Stimulated activated CD4-positive, alpha-beta T cell treated with anti-CD3 and anti-CD28 coated beads, Interleukin-15, amount 100 ng/mL, for 48 hours (primary cell): ENCODE results near the gene PARK7.

Source experiments
- DNase-seq, 2 donors: peaks; one replicate each; pipeline ENCODE4 v3.0.0-alpha.2; 2020; ENCODE audit warnings: low read depth in 2 of 2

PARK7 gene

GRCh38 chr1:8023995-8024313, 62.4 kb downstream of the PARK7 start:
- DNase-seq: no peak

GRCh38 chr1:8024329-8024728, 62.8 kb downstream of the PARK7 start:
- no peak for DNase-seq

GRCh38 chr1:8025061-8025670, 63.7 kb downstream of the PARK7 start:
- DNase-seq: no peak

DNA sequence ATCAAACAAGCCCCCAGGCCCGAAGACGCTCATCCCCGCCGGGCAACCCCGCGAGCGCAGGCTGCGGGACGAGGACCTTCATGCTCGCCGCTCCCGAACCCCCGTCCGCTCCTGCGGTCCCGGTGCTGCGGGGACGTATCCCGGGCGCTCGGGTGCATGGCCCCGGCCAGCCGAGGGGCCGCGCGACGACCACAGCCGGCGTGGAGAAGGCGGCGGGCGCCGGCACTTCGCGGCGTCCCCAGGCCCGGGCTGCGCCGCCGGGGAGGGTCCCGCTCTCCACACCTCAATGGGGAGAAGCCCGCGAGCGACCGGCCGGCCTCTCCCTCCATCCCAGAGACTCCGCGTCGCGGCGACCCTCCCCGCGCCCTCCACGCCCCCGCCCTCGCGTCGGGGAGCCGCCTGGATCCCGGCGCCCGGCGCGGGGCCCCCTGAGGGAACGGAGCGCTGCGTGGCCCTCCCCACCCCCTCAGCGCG, 64.2 kb downstream of the PARK7 start:
- DNase-seq: no peak

DNA sequence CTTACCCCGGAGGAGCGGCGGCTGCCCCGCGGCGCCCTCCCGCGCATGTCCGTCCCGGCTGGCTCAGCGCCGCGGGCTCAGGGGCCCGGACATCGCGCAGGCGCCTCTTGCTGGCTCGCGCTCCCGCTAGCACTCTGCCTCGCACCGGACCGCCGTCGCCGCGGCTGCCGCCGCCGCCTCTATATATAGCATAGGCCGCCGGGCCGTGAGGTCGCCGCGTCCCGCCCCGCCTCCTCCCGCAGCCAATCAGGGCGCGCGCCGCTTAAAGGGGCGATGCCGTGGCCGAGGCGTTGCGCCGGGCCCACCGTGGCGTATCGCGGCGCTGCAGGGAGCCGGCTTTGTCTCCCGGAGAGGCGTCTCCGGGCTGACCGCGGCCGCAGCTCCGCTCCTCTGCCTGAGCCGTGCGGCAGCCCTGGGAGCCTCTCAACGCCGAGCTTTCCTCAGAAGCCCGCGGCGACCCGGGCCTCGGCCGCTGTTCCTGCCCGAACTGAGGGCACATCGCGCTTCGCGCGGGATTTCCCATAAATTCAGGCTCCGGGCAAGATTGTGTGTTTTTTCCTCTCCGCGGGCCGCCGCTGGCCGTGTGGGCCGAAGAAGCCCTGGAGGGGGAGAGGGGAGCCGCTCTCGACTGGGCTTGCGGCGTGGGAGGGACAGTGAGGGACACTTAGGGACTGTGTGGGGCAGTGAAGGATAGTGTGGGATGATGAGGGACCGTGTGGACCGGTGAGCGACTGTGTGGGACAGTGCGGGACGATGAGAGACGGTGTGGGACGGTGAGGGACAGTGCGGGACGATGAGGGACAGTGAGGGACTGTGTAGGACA, 64.9 kb downstream of the PARK7 start, which contains the start of gene ERRFI1:
Gene ERRFI1 (minus strand): TSS at position 157 of the 823 bp plus-strand sequence. CDS start 10,690 bp downstream, outside the sequence.
- DNase-seq: peak; percentile 74 to 83

- DNase-seq: no peak
These were observed 65.7 kb downstream of the PARK7 start for GRCh38 chr1:8026976-8027747.

GRCh38 chr1:8027748-8028570, 66.4 kb downstream of the PARK7 start:
- DNase-seq: no peak

GRCh38 chr1:8028571-8028910, 67.0 kb downstream of the PARK7 start:
- DNase-seq: no peak

GRCh38 chr1:8031176-8031785, 69.8 kb downstream of the PARK7 start:
- no peak for DNase-seq

DNA sequence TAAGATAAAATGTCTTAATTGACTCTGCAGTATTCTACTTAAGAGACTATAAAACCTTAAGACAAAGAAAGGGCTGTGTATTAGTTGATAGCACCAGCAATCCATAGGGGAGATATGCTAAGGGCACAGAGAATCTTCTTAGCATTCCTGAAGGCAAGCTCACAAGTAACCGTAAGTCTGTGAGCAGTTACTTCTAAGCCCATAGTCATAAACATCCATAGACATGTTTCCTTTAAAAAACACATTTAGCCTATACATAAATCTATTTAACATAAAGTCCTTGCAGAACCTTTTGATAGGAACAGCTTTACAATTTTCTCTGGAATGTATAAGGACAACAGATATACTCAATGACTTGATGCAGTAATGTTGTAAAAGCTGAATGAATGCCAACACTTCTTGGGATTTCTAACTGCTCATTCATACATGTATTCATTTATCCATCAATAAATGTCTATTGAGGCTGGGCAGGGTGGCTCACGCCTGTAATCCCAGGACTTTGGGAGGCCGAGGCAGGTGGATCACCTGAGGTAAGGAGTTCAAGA, 70.9 kb downstream of the PARK7 start:
- no peak for DNase-seq

DNA sequence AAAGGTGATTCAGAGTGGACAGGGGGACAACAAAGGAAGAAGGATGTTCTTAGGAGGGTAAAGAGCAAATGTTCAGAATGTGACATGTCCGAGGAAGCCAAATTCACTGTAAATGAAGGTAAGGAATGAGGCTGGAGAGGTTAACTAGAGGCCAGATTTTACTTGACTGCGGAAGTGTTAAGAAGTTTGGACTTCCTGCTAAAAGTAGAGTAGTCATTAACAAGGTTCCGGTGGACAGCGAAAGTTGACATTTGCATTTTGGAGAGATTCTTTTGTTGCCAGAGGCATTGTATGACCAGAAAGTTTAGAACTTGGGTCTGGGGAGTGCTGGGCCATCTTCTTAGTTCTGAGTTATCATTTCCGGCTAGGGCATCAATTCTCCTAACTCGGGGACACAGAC, 71.8 kb downstream of the PARK7 start:
- no peak for DNase-seq
